ENCODE measurements around the gene RAPGEF6. TPM values are rescaled to one million over a fixed set of nuclear protein-coding genes. Genes with fewer than 3 reads are reported as not detected.

RAPGEF6 gene
- total RNA-seq, 1 donor from 2014 or later = 12.9 TPM

GRCh38 chr5:131538177-131538593 lies 96.8 kb downstream of the RAPGEF6 start:
- peak; percentile 40 for DNase-seq (ENCODE audit: low read depth)
- H3K4me3 ChIP-seq (ENCODE audit: low read depth, low read length) = no peak overlapping the region
- no peak for TF ChIP-seq CTCF (conservative IDR thresholded peaks at IDR 0.05; ENCODE audit: low read depth, low read length)

GRCh38 chr5:131536850-131537448 lies 98.1 kb downstream of the RAPGEF6 start:
- no peak for DNase-seq (ENCODE audit: low read depth)
- no peak for TF ChIP-seq CTCF (conservative IDR thresholded peaks at IDR 0.05; ENCODE audit: low read depth, low read length)
- no peak overlapping the region for H3K4me3 ChIP-seq (ENCODE audit: low read depth, low read length)

- no peak overlapping the region for H3K4me3 ChIP-seq (ENCODE audit: low read depth, low read length)
- no peak for DNase-seq (ENCODE audit: low read depth)
- no peak for TF ChIP-seq CTCF (conservative IDR thresholded peaks at IDR 0.05; ENCODE audit: low read depth, low read length)
These were observed 98.7 kb downstream of the RAPGEF6 start for GRCh38 chr5:131536211-131536826.

- H3K4me3 ChIP-seq (ENCODE audit: low read depth, low read length) = no peak overlapping the region
- TF ChIP-seq CTCF (conservative IDR thresholded peaks at IDR 0.05; ENCODE audit: low read depth, low read length) = no peak
- DNase-seq (ENCODE audit: low read depth) = no peak
These were observed 100.1 kb downstream of the RAPGEF6 start for GRCh38 chr5:131534974-131535373.

GRCh38 chr5:131533836-131534235 lies 101.2 kb downstream of the RAPGEF6 start:
- H3K4me3 ChIP-seq (ENCODE audit: low read depth, low read length) = no peak overlapping the region
- TF ChIP-seq CTCF (conservative IDR thresholded peaks at IDR 0.05; ENCODE audit: low read depth, low read length) = peak; percentile 32
- no peak for DNase-seq (ENCODE audit: low read depth)

GRCh38 chr5:131532031-131532640 lies 102.9 kb downstream of the RAPGEF6 start:
- no peak overlapping the region for H3K4me3 ChIP-seq (ENCODE audit: low read depth, low read length)
- TF ChIP-seq CTCF (conservative IDR thresholded peaks at IDR 0.05; ENCODE audit: low read depth, low read length) = no peak
- DNase-seq (ENCODE audit: low read depth) = no peak

Measured in epithelial cell of proximal tubule (primary cell).